CD14-positive monocyte (primary cell): ENCODE measurements around the gene KCNJ6. TPM values are rescaled to one million over a fixed set of nuclear protein-coding genes. Genes with fewer than 3 reads are reported as not detected.

Experiments used
- DNase-seq, 3 donors: peaks; one replicate each; pipeline ENCODE4 v3.0.0-alpha.2; 2011 to 2022
- H2AFZ ChIP-seq: 2 replicates; pipeline ENCODE4 v1.6.0; 2012; ENCODE audit warnings: mild to moderate bottlenecking, low read depth, low read length, inconsistent platforms; ENCODE audit not compliant: insufficient read depth, poor library complexity, severe bottlenecking
- H3K27ac ChIP-seq, 2 donors: 1 replicate in 1 of 2; 2 replicates in 1 of 2; pipeline ENCODE4 v1.5.1; 2012 to 2013; ENCODE audit warnings: low read length in 2 of 2, control low read depth in 1 of 2, inconsistent platforms in 1 of 2, low read depth in 1 of 2, mild to moderate bottlenecking in 1 of 2
- H3K27me3 ChIP-seq, 2 donors: one replicate each; pipeline versions ENCODE4 v1.6.0 to v1.6.1; 2011 to 2013; ENCODE audit warnings: low read length in 2 of 2; ENCODE audit not compliant: control insufficient read depth in 2 of 2, insufficient read depth in 2 of 2
- H3K36me3 ChIP-seq, 2 donors: replicated peaks in 1 of 2; 1 replicate in 1 of 2; 2 replicates in 1 of 2; pipeline versions ENCODE4 v1.5.1 to v1.6.1; 2012 to 2013; ENCODE audit warnings: low read length in 2 of 2, control low read depth in 1 of 2, inconsistent platforms in 1 of 2, mild to moderate bottlenecking in 1 of 2; ENCODE audit not compliant: insufficient read depth in 2 of 2, control insufficient read depth in 1 of 2
- H3K4me1 ChIP-seq, 2 donors: 1 replicate in 1 of 2; 2 replicates in 1 of 2; pipeline versions ENCODE4 v1.5.1 to v1.6.1; 2012 to 2013; ENCODE audit warnings: low read length in 2 of 2, control low read depth in 1 of 2, inconsistent platforms in 1 of 2, mild to moderate bottlenecking in 1 of 2, moderate library complexity in 1 of 2; ENCODE audit not compliant: insufficient read depth in 2 of 2, control insufficient read depth in 1 of 2
- H3K4me2 ChIP-seq: replicated peaks from 2 replicates; pipeline ENCODE3; 2012; ENCODE audit warnings: low read length, moderate library complexity, mild to moderate bottlenecking; ENCODE audit not compliant: poor library complexity, severe bottlenecking; ENCODE audit errors: extremely low read depth
- H3K4me3 ChIP-seq, 3 experiments: fragments of 200-600 bp in 1 of 3; sonication (generic) in 1 of 3; replicated peaks in 1 of 3; 1 replicate in 2 of 3; 2 replicates in 1 of 3; pipeline ENCODE4 v1.5.1; 2011 to 2013; ENCODE audit warnings: low read length in 3 of 3, mild to moderate bottlenecking in 3 of 3, control low read depth in 2 of 3, low read depth in 2 of 3, inconsistent platforms in 1 of 3, moderate library complexity in 1 of 3
- H3K79me2 ChIP-seq: 2 replicates; pipeline ENCODE4 v1.6.0; 2012; ENCODE audit warnings: mild to moderate bottlenecking, control low read depth, inconsistent platforms, low read length, moderate library complexity; ENCODE audit not compliant: insufficient read depth
- H3K9ac ChIP-seq: 2 replicates; pipeline ENCODE4 v1.6.0; 2017; ENCODE audit warnings: low read length, mild to moderate bottlenecking; ENCODE audit not compliant: insufficient read depth, poor library complexity, severe bottlenecking
- H3K9me3 ChIP-seq, 2 donors: replicated peaks in 1 of 2; 1 replicate in 1 of 2; 2 replicates in 1 of 2; pipeline versions ENCODE4 v1.5.1 to v1.6.1; 2012 to 2013; ENCODE audit warnings: low read length in 2 of 2, control low read depth in 1 of 2; ENCODE audit not compliant: control insufficient read depth in 1 of 2, insufficient read depth in 1 of 2
- H4K20me1 ChIP-seq: 2 replicates; pipeline ENCODE4 v1.6.0; 2012; ENCODE audit warnings: mild to moderate bottlenecking, low read length, control low read depth, moderate library complexity; ENCODE audit not compliant: insufficient read depth
- H3K27ac Mint-ChIP-seq, 7 donors: one replicate each; pipeline ENCODE4 v1.8.0; 2020; ENCODE audit warnings: mild to moderate bottlenecking in 7 of 7, mixed read lengths in 7 of 7, moderate library complexity in 6 of 7, inconsistent platforms in 2 of 7
- H3K27me3 Mint-ChIP-seq, 3 donors: one replicate each; pipeline ENCODE4 v1.8.0; 2021 to 2022; ENCODE audit warnings: low read depth in 3 of 3, mild to moderate bottlenecking in 3 of 3, mixed read lengths in 3 of 3, moderate library complexity in 3 of 3, inconsistent platforms in 1 of 3
- H3K36me3 Mint-ChIP-seq, 2 donors: one replicate each; pipeline ENCODE4 v1.8.0; 2020; ENCODE audit warnings: mixed read lengths in 2 of 2, inconsistent platforms in 1 of 2, mild to moderate bottlenecking in 1 of 2
- H3K4me1 Mint-ChIP-seq: one replicate; pipeline ENCODE4 v1.8.0; 2020; ENCODE audit warnings: mild to moderate bottlenecking, mixed read lengths
- H3K4me3 Mint-ChIP-seq, 2 donors: one replicate each; pipeline ENCODE4 v1.8.0; 2020; ENCODE audit warnings: mild to moderate bottlenecking in 2 of 2, mixed read lengths in 2 of 2, moderate library complexity in 1 of 2
- H3K9me3 Mint-ChIP-seq, 7 donors: one replicate each; pipeline ENCODE4 v1.8.0; 2020 to 2022; ENCODE audit warnings: mixed read lengths in 7 of 7, mild to moderate bottlenecking in 6 of 7, moderate library complexity in 6 of 7, inconsistent platforms in 2 of 7
- WGBS: methylation state at CpG from one replicate; pipeline ENCODE4 v1.1.5; 2013; ENCODE audit warnings: missing lambda C conversion rate; ENCODE audit not compliant: insufficient coverage; 5-methylcytosine and 5-hydroxymethylcytosine counted together
- intact Hi-C, 2 donors: fragments of 100-400 bp; cut with micrococcal nuclease; formaldehyde crosslinking; loops; one replicate each; pipeline versions ENCODE4 v1.15.0 to v1.15.1; 2023
- polyA plus RNA-seq, 3 donors: library from polyadenylated mRNA; depleted of rRNA in 1 of 3; unstranded in 2 of 3; stranded (reverse) in 1 of 3; fragments of 300-500 nt in 2 of 3; fragments of >200 nt in 1 of 3; fragmentation: Illumina TruSeq in 2 of 3; gene quantifications; 1 replicate in 2 of 3; 2 replicates in 1 of 3; pipeline ENCODE4 v1.2.3, GENCODE V29; 2012 to 2021
- TF ChIP-seq, protein P1 (sequence below): fragments of 200-600 bp; IDR thresholded peaks from one replicate; pipeline ENCODE4 v1.8.0; 2022; ENCODE audit warnings: antibody characterized with exemption, mild to moderate bottlenecking

KCNJ6 gene
- polyA plus RNA-seq, 3 donors = not detected

- Histone ChIP-seq H3K27me3 (no peaks in the 10 kb centered on the region), H3K9ac (peak overlapping the region; percentile 52), H3K79me2 (no peaks in the 10 kb centered on the region), H3K36me3 (no peaks in the 10 kb centered on the region), H3K4me2 (peak overlapping the region; percentile 16), H3K4me3 (peak overlapping the region in 1 of 3 experiments; percentile 29), H2AFZ (no peak overlapping the region), H3K9me3 (no peaks in the 10 kb centered on the region), H3K4me1 (peaks cover 49 to 50% of the 10 kb centered on the region in 2 donors), H3K27ac (peak overlapping the region; percentile 79 to 92), H4K20me1 (no peaks in the 10 kb centered on the region)
- DNase-seq = peak; percentile 15 to 33 (median 15)
- Mint-ChIP-seq H3K36me3 (peaks cover 6 to 7% of the 10 kb centered on the region in 2 donors), H3K9me3 (peaks cover 0 to 7% (median 2%) of the 10 kb centered on the region in 7 donors), H3K4me1 (peaks cover 42% of the 10 kb centered on the region), H3K4me3 (no peak overlapping the region), H3K27me3 (peaks cover 0 to 2% (median 0%) of the 10 kb centered on the region in 3 donors), H3K27ac (peak overlapping the region; percentile 96 to 99 (median 98))
- WGBS = no CpG with 5 or more reads among the region's 5 CpGs
- intact Hi-C loops = loop anchor here (5.0 to 10.0 kb wide), 4 partner anchors 33 to 410 kb away; no protein-coding TSS in a partner anchor
- TF ChIP-seq, protein P1, sequence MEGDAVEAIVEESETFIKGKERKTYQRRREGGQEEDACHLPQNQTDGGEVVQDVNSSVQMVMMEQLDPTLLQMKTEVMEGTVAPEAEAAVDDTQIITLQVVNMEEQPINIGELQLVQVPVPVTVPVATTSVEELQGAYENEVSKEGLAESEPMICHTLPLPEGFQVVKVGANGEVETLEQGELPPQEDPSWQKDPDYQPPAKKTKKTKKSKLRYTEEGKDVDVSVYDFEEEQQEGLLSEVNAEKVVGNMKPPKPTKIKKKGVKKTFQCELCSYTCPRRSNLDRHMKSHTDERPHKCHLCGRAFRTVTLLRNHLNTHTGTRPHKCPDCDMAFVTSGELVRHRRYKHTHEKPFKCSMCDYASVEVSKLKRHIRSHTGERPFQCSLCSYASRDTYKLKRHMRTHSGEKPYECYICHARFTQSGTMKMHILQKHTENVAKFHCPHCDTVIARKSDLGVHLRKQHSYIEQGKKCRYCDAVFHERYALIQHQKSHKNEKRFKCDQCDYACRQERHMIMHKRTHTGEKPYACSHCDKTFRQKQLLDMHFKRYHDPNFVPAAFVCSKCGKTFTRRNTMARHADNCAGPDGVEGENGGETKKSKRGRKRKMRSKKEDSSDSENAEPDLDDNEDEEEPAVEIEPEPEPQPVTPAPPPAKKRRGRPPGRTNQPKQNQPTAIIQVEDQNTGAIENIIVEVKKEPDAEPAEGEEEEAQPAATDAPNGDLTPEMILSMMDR = no peak
Measured at GRCh38 chr21:37865156-37865555, 51.1 kb downstream of the KCNJ6 start.

- Histone ChIP-seq H3K4me1 (peaks cover 47 to 50% of the 10 kb centered on the region in 2 donors), H3K4me2 (no peak overlapping the region), H2AFZ (no peak overlapping the region), H3K27ac (peak overlapping the region; percentile 79 to 92), H3K79me2 (no peaks in the 10 kb centered on the region), H4K20me1 (no peaks in the 10 kb centered on the region), H3K4me3 (no peak overlapping the region), H3K9me3 (no peaks in the 10 kb centered on the region), H3K27me3 (no peaks in the 10 kb centered on the region), H3K9ac (peak overlapping the region; percentile 23), H3K36me3 (no peaks in the 10 kb centered on the region)
- H3K4me3 Mint-ChIP-seq = peak overlapping the region in 1 of 2 donors; percentile 51
- peaks cover 0 to 7% (median 2%) of the 10 kb centered on the region in 7 donors for H3K9me3 Mint-ChIP-seq
- TF ChIP-seq, protein P1 = no peak
- peaks cover 0 to 6% (median 0%) of the 10 kb centered on the region in 3 donors for H3K27me3 Mint-ChIP-seq
- H3K4me1 Mint-ChIP-seq = peaks cover 42% of the 10 kb centered on the region
- peaks cover 6 to 7% of the 10 kb centered on the region in 2 donors for H3K36me3 Mint-ChIP-seq
- peak; percentile 94 to 98 (median 96) for DNase-seq
- intact Hi-C loops = loop anchor here in 1 of 2 donors (10.0 kb wide), 1 partner anchor 411 kb away; no protein-coding TSS in a partner anchor
- H3K27ac Mint-ChIP-seq = peak overlapping the region; percentile 96 to 99 (median 98)
- 15% methylated on average over 3 of the region's 5 CpGs for whole genome bisulfite sequencing
Measured at GRCh38 chr21:37863842-37864241, 52.4 kb downstream of the KCNJ6 start.
